ENCODE data around the gene CASKIN2.
"Not testable (repeated sequence)": the region's sequence is repeated elsewhere in the genome, so short reads cannot be mapped to it uniquely, and the experiment has no call there.

The CASKIN2 gene

DNA sequence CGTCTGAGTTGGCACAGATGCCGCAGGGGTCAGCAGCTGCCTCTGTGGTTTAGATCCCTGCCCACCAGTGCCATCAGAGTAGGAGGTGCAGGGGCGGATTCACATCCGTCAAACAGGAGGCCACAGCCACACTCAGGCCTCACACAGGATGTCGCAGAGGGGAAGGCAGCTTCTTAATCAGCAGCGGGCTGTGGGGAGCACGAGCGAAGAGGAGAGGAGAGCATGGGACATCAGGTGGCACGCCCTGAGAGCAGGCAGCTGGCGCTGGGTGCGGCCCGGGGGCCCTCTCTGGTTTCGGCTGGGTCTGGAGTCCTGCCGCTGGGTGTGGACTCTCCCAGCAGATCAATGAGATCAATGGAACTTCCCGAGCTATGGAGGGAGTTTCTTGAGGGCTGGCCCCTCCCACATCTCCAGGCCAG lies 19.8 kb upstream of the CASKIN2 start:
- H3K27me3 Mint-ChIP-seq = no peaks in the 10 kb centered on the region
- peak; percentile 75 for DNase-seq
- peak overlapping the region; percentile 58 for H3K4me3 Mint-ChIP-seq
- peak overlapping the region; percentile 90 for H3K27ac Mint-ChIP-seq
- H3K9me3 Mint-ChIP-seq = no peaks in the 10 kb centered on the region
- H3K4me1 Mint-ChIP-seq (ENCODE audit: low read depth) = peaks cover 23% of the 10 kb centered on the region
- peaks cover 3% of the 10 kb centered on the region for H3K36me3 Mint-ChIP-seq (ENCODE audit: low read depth)

GRCh38 chr17:75531721-75532072 lies 16.4 kb upstream of the CASKIN2 start:
- Mint-ChIP-seq H3K27me3 (no peaks in the 10 kb centered on the region), H3K9me3 (no peaks in the 10 kb centered on the region), H3K27ac (no peak overlapping the region), H3K36me3 (ENCODE audit: low read depth) (peaks cover 3% of the 10 kb centered on the region), H3K4me1 (ENCODE audit: low read depth) (peaks cover 28% of the 10 kb centered on the region), H3K4me3 (no peak overlapping the region)
- DNase-seq = no peak

DNA sequence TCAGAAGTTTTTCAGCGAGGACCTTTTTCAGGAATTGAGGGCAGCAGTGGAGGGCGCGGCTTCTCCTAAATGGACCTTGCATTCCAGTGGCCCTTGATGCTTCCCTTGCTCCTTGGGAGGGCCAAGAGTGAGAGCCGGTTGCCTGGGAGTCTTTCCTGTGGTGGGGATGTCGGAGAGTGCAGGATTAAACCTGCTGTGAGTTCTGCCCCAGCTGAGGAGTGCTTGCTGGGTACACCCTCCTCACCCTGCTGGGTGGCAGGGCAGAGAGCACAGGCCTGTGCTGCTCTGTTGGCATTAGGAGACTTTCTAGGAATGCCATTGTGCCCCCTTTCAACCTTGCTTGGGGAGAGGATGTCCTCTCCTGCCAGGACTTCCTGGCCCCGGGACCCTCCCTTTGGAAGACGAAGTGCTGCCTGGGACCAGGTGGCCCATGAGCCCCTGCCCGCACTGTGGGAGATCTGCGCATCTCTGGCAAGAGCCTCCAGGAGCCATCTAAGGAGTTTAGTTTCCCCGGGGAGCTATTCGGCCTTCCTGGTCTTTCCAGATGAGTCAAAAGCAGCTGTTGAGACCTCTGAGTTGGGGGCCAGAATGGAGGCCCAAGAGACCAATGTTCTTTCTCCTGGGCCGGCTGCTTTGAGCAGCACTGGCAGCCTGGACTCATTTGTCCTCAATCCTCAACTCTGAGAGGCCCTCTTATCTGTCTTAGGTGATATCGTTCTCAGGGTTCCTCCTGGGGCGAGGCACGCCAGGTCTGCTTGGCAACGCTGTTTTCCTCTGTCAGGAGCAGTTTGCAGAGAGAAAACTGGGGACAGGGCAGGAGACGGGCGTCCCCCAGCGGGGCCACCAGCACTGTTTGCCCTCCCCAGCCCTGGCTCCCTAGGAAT lies 15.7 kb upstream of the CASKIN2 start:
- no peak for DNase-seq
- H3K4me3 Mint-ChIP-seq = no peak overlapping the region
- no peaks in the 10 kb centered on the region for H3K9me3 Mint-ChIP-seq
- peaks cover 31% of the 10 kb centered on the region for H3K4me1 Mint-ChIP-seq (ENCODE audit: low read depth)
- peak overlapping the region; percentile 18 for H3K27ac Mint-ChIP-seq
- H3K27me3 Mint-ChIP-seq = no peaks in the 10 kb centered on the region
- H3K36me3 Mint-ChIP-seq (ENCODE audit: low read depth) = peaks cover 3% of the 10 kb centered on the region

GRCh38 chr17:75526555-75527270 lies 11.4 kb upstream of the CASKIN2 start:
- DNase-seq = no peak
- no peak overlapping the region for H3K27ac Mint-ChIP-seq
- peaks cover 12% of the 10 kb centered on the region for H3K4me1 Mint-ChIP-seq (ENCODE audit: low read depth)
- peak overlapping the region; percentile 70 for H3K4me3 Mint-ChIP-seq
- H3K9me3 Mint-ChIP-seq = no peaks in the 10 kb centered on the region
- peaks cover 28% of the 10 kb centered on the region for H3K36me3 Mint-ChIP-seq (ENCODE audit: low read depth)
- H3K27me3 Mint-ChIP-seq = no peaks in the 10 kb centered on the region

GRCh38 chr17:75525806-75526554 lies 10.6 kb upstream of the CASKIN2 start:
- peaks cover 12% of the 10 kb centered on the region for H3K4me1 Mint-ChIP-seq (ENCODE audit: low read depth)
- H3K27ac Mint-ChIP-seq = no peak overlapping the region
- H3K27me3 Mint-ChIP-seq = no peaks in the 10 kb centered on the region
- DNase-seq = no peak
- H3K36me3 Mint-ChIP-seq (ENCODE audit: low read depth) = peaks cover 34% of the 10 kb centered on the region
- H3K4me3 Mint-ChIP-seq = peak overlapping the region; percentile 74
- H3K9me3 Mint-ChIP-seq = no peaks in the 10 kb centered on the region

DNA sequence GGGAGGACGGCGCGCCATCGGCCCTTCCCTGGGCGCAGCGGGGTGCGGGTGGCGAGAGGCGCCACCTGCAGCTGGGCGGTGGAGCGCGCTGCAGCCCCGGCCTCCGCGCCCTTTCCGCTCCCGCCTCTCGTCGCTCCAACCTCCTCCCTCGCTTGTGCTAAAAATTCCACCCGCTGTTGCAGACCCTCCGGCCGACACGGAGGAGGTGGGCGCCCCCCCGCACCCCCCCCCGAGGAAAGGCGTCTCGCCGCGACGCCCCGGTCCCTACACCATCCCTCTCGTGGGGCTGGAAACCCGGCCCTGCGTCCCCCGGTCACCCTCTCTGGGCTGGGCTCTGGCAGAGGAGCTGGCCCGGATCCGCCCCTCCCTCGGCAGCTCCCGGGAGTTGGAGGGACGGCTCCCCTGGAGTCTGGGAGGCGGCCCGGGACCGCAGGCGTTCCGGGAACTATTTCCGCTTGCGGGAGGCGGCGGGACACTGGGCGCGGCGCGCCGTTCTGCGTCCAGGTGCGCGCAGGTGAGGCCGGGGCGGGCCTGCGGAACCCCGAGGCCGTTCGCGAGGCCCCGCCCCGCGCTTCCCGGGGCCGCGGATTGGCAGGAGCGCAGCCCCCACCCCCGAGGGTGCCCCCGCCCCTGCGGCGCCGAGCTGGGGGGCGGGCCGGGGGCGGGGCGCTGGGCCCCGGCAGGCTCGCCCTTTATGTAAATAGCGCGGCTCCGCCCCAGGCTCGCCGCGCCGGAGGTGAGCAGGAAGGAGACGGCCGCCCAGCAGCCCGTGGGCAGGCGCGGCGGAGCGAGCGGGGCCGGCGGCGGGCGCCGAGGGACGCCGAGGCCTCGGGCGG lies 9.9 kb upstream of the CASKIN2 start, which contains the start of gene LLGL2:
LLGL2 (plus strand) TSS at position 728 of the 836 bp plus-strand sequence. CDS start 17,730 bp downstream, outside the sequence.
- peak; percentile 88 for DNase-seq
- no peaks in the 10 kb centered on the region for H3K27me3 Mint-ChIP-seq
- peaks cover 38% of the 10 kb centered on the region for H3K36me3 Mint-ChIP-seq (ENCODE audit: low read depth)

DNA sequence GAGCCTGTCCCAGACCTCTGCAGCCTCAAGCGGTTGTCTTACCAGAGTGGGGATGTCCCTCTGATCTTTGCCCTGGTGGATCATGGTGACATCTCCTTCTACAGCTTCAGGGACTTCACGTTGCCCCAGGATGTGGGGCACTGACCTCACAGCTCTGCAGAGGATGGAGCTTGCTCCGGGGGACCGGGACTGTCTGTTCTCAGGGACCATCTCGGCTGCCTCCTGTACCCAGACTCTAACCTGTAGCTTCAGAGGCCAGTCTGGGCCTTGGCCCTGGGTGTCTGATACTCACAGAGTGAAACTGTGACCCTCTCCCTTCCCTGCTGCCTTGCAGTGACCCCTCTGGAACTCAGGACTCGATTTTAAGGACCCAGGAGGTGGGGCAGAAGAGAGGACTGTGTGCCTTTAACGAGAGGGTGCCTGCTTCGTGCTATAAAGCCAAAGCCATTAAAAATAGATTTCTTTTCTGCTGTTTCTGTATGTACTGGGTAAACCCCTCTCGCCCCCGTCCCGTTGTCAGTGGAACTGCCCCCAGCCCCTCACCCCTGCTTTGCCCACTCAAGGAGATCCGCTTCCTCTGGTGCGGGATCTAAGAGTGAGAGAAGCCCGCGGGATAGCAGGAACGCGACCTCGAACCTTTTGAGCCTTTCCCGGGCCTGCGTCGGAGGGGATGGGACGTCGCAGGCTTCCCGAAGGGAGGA lies 9.1 kb upstream of the CASKIN2 start:
- Mint-ChIP-seq H3K36me3 (ENCODE audit: low read depth) (peaks cover 43% of the 10 kb centered on the region), H3K4me3 (no peak overlapping the region), H3K27ac (no peak overlapping the region), H3K9me3 (no peaks in the 10 kb centered on the region), H3K27me3 (no peaks in the 10 kb centered on the region), H3K4me1 (ENCODE audit: low read depth) (peaks cover 12% of the 10 kb centered on the region)
- no peak for DNase-seq

More for the DNA sequence above, 9.9 kb upstream of the CASKIN2 start, which contains the start of gene LLGL2:
- Mint-ChIP-seq H3K9me3 (no peaks in the 10 kb centered on the region), H3K4me1 (ENCODE audit: low read depth) (peaks cover 12% of the 10 kb centered on the region), H3K4me3 (peak within 1 kb of the TSS; percentile 74), H3K27ac (no peak within 1 kb of the TSS)

DNA sequence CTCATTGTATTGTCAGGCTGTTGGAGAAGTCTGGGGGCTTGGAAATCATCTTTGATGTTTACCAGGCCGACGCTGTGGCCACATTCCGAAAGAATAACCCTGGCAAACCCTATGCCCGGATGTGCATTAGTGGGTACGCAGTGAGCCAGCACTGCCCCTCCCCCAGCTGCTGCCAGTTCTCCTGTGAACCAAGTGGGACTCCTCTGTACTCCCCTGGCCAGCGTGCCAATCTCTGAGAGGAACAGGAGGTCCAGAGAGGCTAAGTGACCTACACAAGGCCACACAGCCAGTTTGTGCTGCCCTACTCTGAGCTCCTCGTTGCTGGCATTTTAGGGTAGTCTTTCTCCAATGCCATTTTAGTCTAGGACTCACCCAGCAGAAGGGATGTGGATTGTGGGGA lies 8.3 kb upstream of the CASKIN2 start:
- Mint-ChIP-seq H3K36me3 (ENCODE audit: low read depth) (peaks cover 51% of the 10 kb centered on the region), H3K4me1 (ENCODE audit: low read depth) (peaks cover 19% of the 10 kb centered on the region), H3K4me3 (no peak overlapping the region), H3K27me3 (no peaks in the 10 kb centered on the region), H3K9me3 (no peaks in the 10 kb centered on the region), H3K27ac (no peak overlapping the region)
- no peak for DNase-seq

DNA sequence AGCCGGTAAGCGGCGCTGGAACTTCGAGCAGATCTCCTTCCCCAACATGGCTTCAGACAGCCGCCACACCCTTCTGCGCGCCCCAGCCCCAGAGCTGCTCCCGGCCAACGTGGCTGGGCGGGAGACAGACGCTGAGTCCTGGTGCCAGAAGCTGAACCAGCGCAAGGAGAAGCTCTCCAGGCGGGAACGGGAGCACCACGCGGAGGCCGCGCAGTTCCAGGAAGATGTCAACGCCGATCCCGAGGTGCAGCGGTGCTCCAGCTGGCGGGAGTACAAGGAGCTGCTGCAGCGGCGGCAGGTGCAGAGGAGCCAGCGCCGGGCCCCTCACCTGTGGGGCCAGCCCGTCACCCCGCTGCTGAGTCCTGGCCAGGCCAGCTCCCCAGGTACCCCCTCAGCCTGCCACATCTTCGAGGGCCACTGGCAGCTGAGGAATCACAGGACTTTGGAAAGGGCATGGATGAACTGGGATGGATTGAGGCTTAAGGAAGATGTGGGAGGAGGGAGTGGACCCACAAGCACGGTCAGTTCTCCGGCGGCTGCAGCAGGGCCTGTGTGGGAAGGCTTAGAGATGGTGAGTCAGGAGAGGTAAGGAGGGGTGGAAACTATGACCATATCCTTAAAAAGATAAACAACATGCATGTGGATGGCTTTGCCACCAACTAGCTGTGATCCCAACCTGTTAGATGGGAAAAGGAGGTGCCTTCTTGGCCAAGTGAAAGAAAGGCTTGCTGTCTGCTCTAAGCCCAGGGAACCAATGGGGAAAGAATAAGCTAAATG lies 6.8 kb upstream of the CASKIN2 start:
- peaks cover 32% of the 10 kb centered on the region for H3K4me1 Mint-ChIP-seq (ENCODE audit: low read depth)
- H3K4me3 Mint-ChIP-seq = no peak overlapping the region
- H3K27ac Mint-ChIP-seq = no peak overlapping the region
- DNase-seq = no peak
- H3K27me3 Mint-ChIP-seq = no peaks in the 10 kb centered on the region
- peaks cover 63% of the 10 kb centered on the region for H3K36me3 Mint-ChIP-seq (ENCODE audit: low read depth)
- no peaks in the 10 kb centered on the region for H3K9me3 Mint-ChIP-seq

DNA sequence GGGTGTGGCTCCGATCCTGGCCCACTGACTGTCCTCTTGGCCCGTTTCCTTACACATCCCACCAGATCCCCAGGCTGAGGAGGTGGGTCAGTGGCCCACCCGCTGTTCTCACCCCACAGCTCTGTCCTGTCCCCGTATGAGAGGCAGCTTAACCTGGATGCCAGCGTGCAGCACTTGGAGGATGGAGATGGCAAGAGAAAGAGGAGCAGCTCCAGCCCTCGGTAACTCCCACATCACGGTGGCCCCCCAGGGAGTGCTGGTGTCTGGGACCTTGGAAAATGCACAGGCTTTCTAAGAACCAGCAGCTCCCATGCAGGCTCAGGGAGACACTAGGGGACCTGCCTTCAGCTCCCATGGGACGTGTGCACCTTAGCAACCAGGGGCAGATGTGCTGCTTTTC lies 6.0 kb upstream of the CASKIN2 start:
- no peak for DNase-seq
- H3K27me3 Mint-ChIP-seq = no peaks in the 10 kb centered on the region
- H3K9me3 Mint-ChIP-seq = no peaks in the 10 kb centered on the region
- H3K4me3 Mint-ChIP-seq = no peak overlapping the region
- peaks cover 26% of the 10 kb centered on the region for H3K4me1 Mint-ChIP-seq (ENCODE audit: low read depth)
- no peak overlapping the region for H3K27ac Mint-ChIP-seq
- peaks cover 65% of the 10 kb centered on the region for H3K36me3 Mint-ChIP-seq (ENCODE audit: low read depth)

GRCh38 chr17:75520413-75520812 lies 5.1 kb upstream of the CASKIN2 start:
- not testable (repeated sequence) for H3K27ac Mint-ChIP-seq, H3K9me3 Mint-ChIP-seq

GRCh38 chr17:75518983-75519537 lies 3.7 kb upstream of the CASKIN2 start:
- H3K36me3 Mint-ChIP-seq (ENCODE audit: low read depth) = peaks cover 59% of the 10 kb centered on the region
- peaks cover 1% of the 10 kb centered on the region for H3K27me3 Mint-ChIP-seq
- H3K4me3 Mint-ChIP-seq = no peak overlapping the region
- H3K9me3 Mint-ChIP-seq = no peaks in the 10 kb centered on the region
- H3K4me1 Mint-ChIP-seq (ENCODE audit: low read depth) = peaks cover 26% of the 10 kb centered on the region
- no peak for DNase-seq
- H3K27ac Mint-ChIP-seq = no peak overlapping the region

More at GRCh38 chr17:75520413-75520812, 5.1 kb upstream of the CASKIN2 start:
- DNase-seq, H3K27me3 Mint-ChIP-seq, H3K4me3 Mint-ChIP-seq: not testable (repeated sequence)
- H3K36me3 Mint-ChIP-seq (ENCODE audit: low read depth) = peaks cover 65% of the 10 kb centered on the region
- H3K4me1 Mint-ChIP-seq (ENCODE audit: low read depth) = peaks cover 23% of the 10 kb centered on the region
